ENCODE measurements around the gene CDH16.

DNA sequence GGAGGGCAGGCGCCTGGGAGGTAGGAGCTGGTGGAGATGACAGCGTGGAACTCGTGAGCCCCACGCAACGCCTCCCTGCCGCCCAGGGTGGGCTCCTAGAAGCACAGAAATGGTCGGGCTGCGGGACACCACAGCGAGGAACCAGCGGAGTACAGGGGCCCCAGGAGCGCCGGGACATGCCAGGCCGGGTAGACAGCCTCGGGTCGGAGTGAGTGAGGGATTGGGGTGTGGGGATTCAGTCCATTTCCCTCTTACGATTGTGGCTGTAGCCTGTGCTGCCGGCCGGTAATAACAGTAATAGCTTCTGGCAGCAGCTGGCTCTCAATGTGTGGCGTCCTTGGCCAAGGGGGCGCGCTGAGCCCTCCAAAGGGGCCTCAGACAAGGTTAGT, 30.1 kb upstream of the CDH16 start:
- TF ChIP-seq FOXP2 (optimal IDR thresholded peaks at IDR 0.05; ENCODE audit: borderline replicate concordance, extremely low read depth, extremely low read length, insufficient read depth) (no peak), POLR2AphosphoS5 (IDR thresholded peaks at IDR 0.05; ENCODE audit: low read depth, low read length) (no peak)
